Psoas muscle (tissue), 8 donors: ENCODE data around the gene KIF20B. TPM values are rescaled to one million over a fixed set of nuclear protein-coding genes. Genes with fewer than 3 reads are reported as not detected.

Source experiments
- ATAC-seq, 4 donors: fragments of 200-7000 bp; cut with Tn5 transposase; one replicate each; pipeline ENCODE4 v1.9.1; 2020; ENCODE audit warnings: moderate library complexity in 3 of 4, mild to moderate bottlenecking in 2 of 4
- DNase-seq, 2 donors: peaks; one replicate each; pipeline ENCODE4 v3.0.0-alpha.2; 2020
- H3K27ac ChIP-seq: fragments of 200-600 bp; one replicate; pipeline ENCODE4 v1.8.0; 2022
- H3K27me3 ChIP-seq, 3 donors: fragments of 200-600 bp in 1 of 3; one replicate each; pipeline versions ENCODE4 v1.6.1 to v1.8.0; 2013 to 2022; ENCODE audit warnings: low read length in 2 of 3, mild to moderate bottlenecking in 2 of 3, moderate library complexity in 1 of 3; ENCODE audit not compliant: insufficient read depth in 3 of 3
- H3K36me3 ChIP-seq, 2 donors: fragments of 200-600 bp in 1 of 2; one replicate each; pipeline versions ENCODE4 v1.6.1 to v1.8.0; 2013 to 2022; ENCODE audit warnings: low read depth in 1 of 2, mild to moderate bottlenecking in 1 of 2, moderate library complexity in 1 of 2; ENCODE audit not compliant: insufficient read depth in 1 of 2
- H3K4me1 ChIP-seq: fragments of 200-600 bp; one replicate; pipeline ENCODE4 v1.8.0; 2022
- H3K4me3 ChIP-seq: fragments of 200-600 bp; one replicate; pipeline ENCODE4 v1.8.0; 2022; ENCODE audit warnings: mild to moderate bottlenecking
- H3K9me3 ChIP-seq: fragments of 200-600 bp; one replicate; pipeline ENCODE4 v1.8.0; 2022
- CTCF ChIP-seq: fragments of 200-600 bp; IDR thresholded peaks from one replicate; pipeline ENCODE4 v1.8.0; 2022; ENCODE audit warnings: antibody characterized with exemption
- WGBS, 3 donors: extraction: QIAGEN DNeasy Blood & Tissue Kit; methylation state at CpG; one replicate each; pipeline versions ENCODE4 v1.1.6 to v1.1.7; 2013; 5-methylcytosine and 5-hydroxymethylcytosine counted together
- intact Hi-C, 2 donors: fragments of 100-400 bp; cut with DNase I; formaldehyde crosslinking; loops; one replicate each; pipeline versions ENCODE4 v1.11.0 to v1.14.2; 2022
- polyA plus RNA-seq, 3 donors: library from polyadenylated mRNA; stranded (reverse); fragments of 200-250 nt; gene quantifications; one replicate each; pipeline ENCODE4 v1.2.3, GENCODE V29; 2013
- total RNA-seq, 4 donors: library from RNA; stranded (reverse); fragmentation: NEBNext Ultra II Directional in 2 of 4; extraction: Animal tissue kit (Norgen Biotek cat#: 25700) in 2 of 4; gene quantifications; one replicate each; pipeline versions ENCODE4 v1.2.1 to v1.2.4, GENCODE V29; 2021 to 2023
- donor health status: healthy with polysubstance abuse.
- donor health status: DM: no; HTN: no; CAD: no; lungs with moderate emphysema.
- donor health status: Bipolar disorder and iron deficiency.
- donor health status: healthy.
- donor health status: DM: yes; HTN: yes; CAD: no.
- donor health status: DM: no; HTN: no; CAD: no.
- donor health status: DM: no; HTN: no; CAD: no.
- donor health status: DM: yes; HTN: yes; CAD: no.

The KIF20B gene
- total and polyA plus RNA-seq, 7 donors, result 0.18 to 0.84 (median 0.57) TPM

- no peak for TF ChIP-seq CTCF
- H3K36me3 ChIP-seq, result no peaks in the 10 kb centered on the region
- WGBS, 3 donors, result 79 to 91% (median 83%) methylated on average over 7 of the region's 7 CpGs
- no peaks in the 10 kb centered on the region for H3K4me1 ChIP-seq
- no peak for DNase-seq
- intact Hi-C loops, result no loop called here
- no peak for ATAC-seq
- no peak overlapping the region for H3K4me3 ChIP-seq
- no peaks in the 10 kb centered on the region for H3K9me3 ChIP-seq
- no peaks in the 10 kb centered on the region for H3K27me3 ChIP-seq
- no peak overlapping the region for H3K27ac ChIP-seq
Observed at GRCh38 chr10:89789188-89789877, 87.9 kb downstream of the KIF20B start.

GRCh38 chr10:89792187-89792586 lies 90.8 kb downstream of the KIF20B start:
- Histone ChIP-seq H3K27ac (no peak overlapping the region), H3K4me1 (no peaks in the 10 kb centered on the region), H3K36me3 (no peaks in the 10 kb centered on the region), H3K4me3 (no peak overlapping the region), H3K27me3 (no peaks in the 10 kb centered on the region), H3K9me3 (no peaks in the 10 kb centered on the region)
- intact Hi-C loops, result loop anchor here in 1 of 2 donors (10.0 kb wide), 1 partner anchor 993 kb away; no protein-coding TSS in a partner anchor
- no peak for DNase-seq
- no peak for ATAC-seq
- WGBS, 3 donors, result 81 to 90% (median 83%) methylated on average over 2 of the region's 2 CpGs
- TF ChIP-seq CTCF, result no peak

- H3K27ac ChIP-seq, result no peak overlapping the region
- WGBS, 3 donors, result 36 to 39% (median 36%) methylated on average over 3 of the region's 3 CpGs
- no peak for DNase-seq
Observed at GRCh38 chr10:89793649-89794254, 92.4 kb downstream of the KIF20B start.

GRCh38 chr10:89795840-89796239 lies 94.5 kb downstream of the KIF20B start:
- WGBS, 3 donors, result 47 to 74% (median 66%) methylated on average over 1 of the region's 1 CpG
- H3K27ac ChIP-seq, result no peak overlapping the region
- no peaks in the 10 kb centered on the region for H3K4me1 ChIP-seq
- H3K27me3 ChIP-seq, result peaks cover 0 to 5% (median 0%) of the 10 kb centered on the region in 3 donors
- DNase-seq (no peak), ATAC-seq (no peak)
- no peaks in the 10 kb centered on the region for H3K9me3 ChIP-seq
- TF ChIP-seq CTCF, result no peak
- H3K4me3 ChIP-seq, result no peak overlapping the region
- H3K36me3 ChIP-seq, result no peaks in the 10 kb centered on the region
- intact Hi-C loops, result loop anchor here (5.0 to 10.0 kb wide), 3 partner anchors 989 to 1066 kb away; no protein-coding TSS in a partner anchor

More at GRCh38 chr10:89793649-89794254, 92.4 kb downstream of the KIF20B start:
- peak; percentile 77 for TF ChIP-seq CTCF
- Histone ChIP-seq H3K4me1 (no peaks in the 10 kb centered on the region), H3K9me3 (no peaks in the 10 kb centered on the region), H3K4me3 (no peak overlapping the region), H3K27me3 (no peaks in the 10 kb centered on the region), H3K36me3 (no peaks in the 10 kb centered on the region)
- peak in 2 of 4 donors; percentile 55 to 78 for ATAC-seq
- intact Hi-C loops, result loop anchor here in 1 of 2 donors (10.0 kb wide), 1 partner anchor 991 kb away; no protein-coding TSS in a partner anchor
